ENCODE data around the gene ZNF174.

ZNF174 gene

DNA sequence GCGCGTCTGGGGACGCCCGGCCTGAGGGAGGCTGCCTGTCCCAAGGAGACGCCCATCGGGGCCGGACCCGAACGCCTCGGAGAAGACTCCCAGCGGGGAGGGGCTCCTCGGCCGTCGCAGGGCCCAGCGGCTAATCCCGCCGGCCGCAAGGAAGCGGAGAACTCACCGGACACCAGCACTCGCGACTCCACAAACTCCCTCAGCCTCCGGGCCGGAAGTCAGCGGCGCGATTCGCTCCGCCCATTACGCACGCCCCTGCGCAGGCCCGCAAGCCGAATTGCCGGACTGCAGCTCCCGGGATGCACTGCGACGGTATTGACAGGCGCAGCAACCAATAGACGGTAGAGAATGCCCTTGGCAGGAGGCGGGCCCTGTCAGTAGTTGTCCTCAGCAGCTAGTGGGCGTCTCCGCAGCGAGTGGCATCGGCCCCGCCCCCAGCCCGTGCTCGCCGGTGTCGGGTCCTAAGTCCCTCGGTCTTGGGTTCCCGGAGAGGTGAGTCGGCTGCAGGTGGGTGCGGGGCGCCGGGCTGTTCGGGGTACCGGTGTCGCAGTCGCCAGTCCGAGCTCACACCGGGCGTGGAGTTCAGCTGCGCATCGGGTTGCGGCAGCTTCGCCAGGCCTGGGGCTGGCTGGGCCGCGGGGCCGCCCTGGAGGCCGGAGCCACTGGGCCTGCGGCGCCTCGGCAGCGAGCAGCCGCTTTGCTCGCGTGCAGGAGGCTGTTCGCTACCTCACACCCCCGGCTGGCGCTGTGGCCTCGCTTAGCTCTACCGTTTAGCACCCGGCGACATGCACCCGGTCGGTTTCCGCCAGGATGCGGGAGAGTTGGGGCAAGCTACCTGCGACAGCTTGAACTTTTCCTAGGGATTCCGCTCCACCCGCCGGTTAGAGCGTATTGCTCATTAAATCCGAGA is at the start of gene ZNF174, which contains the start of gene ZSCAN32:
Gene ZNF174 (plus strand): TSS at position 437 of the 910 bp plus-strand sequence. CDS start 790 bp downstream, outside the sequence.
Gene ZSCAN32 (minus strand): TSS at position 226 of the 910 bp plus-strand sequence. CDS start 3,447 bp downstream, outside the sequence.
- Mint-ChIP-seq H3K27me3 (ENCODE audit: low read depth) (no peaks in the 10 kb centered on the region), H3K9me3 (peaks cover 57% of the 10 kb centered on the region), H3K4me3 (peak within 1 kb of the TSS; percentile 89), H3K4me1 (ENCODE audit: low read depth) (peaks cover 13% of the 10 kb centered on the region), H3K27ac (peak within 1 kb of the TSS; percentile 84), H3K36me3 (ENCODE audit: low read depth) (peaks cover 67% of the 10 kb centered on the region)
- peak; percentile 100 for DNase-seq (ENCODE audit: low spot score)

GRCh38 chr16:3355589-3355988 is 45.4 kb upstream of the ZNF174 start, which contains the start of gene OR2C1:
Gene OR2C1, plus strand, starts transcription at chr16:3355889. Its CDS starts 52 bp downstream, at chr16:3355941.
- Mint-ChIP-seq H3K36me3 (ENCODE audit: low read depth) (no peaks in the 10 kb centered on the region), H3K4me3 (no peak within 1 kb of the TSS), H3K27ac (no peak within 1 kb of the TSS), H3K27me3 (ENCODE audit: low read depth) (no peaks in the 10 kb centered on the region), H3K9me3 (peaks cover 41% of the 10 kb centered on the region), H3K4me1 (ENCODE audit: low read depth) (no peaks in the 10 kb centered on the region)
- no peak for DNase-seq (ENCODE audit: low spot score)

DNA sequence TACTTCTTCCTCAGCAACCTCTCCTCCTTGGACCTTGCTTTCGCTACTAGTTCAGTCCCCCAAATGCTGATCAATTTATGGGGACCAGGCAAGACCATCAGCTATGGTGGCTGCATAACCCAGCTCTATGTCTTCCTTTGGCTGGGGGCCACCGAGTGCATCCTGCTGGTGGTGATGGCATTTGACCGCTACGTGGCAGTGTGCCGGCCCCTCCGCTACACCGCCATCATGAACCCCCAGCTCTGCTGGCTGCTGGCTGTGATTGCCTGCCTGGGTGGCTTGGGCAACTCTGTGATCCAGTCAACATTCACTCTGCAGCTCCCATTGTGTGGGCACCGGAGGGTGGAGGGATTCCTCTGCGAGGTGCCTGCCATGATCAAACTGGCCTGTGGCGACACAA is 44.9 kb upstream of the ZNF174 start:
- Mint-ChIP-seq H3K4me3 (no peak overlapping the region), H3K27ac (no peak overlapping the region), H3K9me3 (peaks cover 46% of the 10 kb centered on the region), H3K4me1 (ENCODE audit: low read depth) (no peaks in the 10 kb centered on the region), H3K36me3 (ENCODE audit: low read depth) (no peaks in the 10 kb centered on the region), H3K27me3 (ENCODE audit: low read depth) (no peaks in the 10 kb centered on the region)
- no peak for DNase-seq (ENCODE audit: low spot score)

DNA sequence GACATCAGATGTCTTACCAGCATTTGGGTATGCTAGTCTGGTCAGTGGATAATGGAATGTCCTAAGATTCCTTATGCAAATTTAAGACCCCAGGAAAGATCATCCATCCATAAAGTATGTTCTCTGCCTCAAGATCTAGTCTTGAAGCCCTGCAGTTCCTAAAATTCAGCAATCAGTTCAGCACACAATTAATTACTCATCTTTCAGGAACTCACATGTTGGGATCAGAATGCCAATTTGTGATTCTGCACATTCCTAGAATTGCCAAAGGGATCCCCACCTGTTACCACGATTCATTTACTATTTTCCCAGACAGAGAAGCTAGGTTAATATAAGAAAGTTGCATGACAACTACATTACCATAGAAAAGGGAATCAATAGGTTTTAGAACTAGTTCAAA is 42.1 kb upstream of the ZNF174 start:
- peaks cover 51% of the 10 kb centered on the region for H3K9me3 Mint-ChIP-seq
- no peaks in the 10 kb centered on the region for H3K36me3 Mint-ChIP-seq (ENCODE audit: low read depth)
- no peak for DNase-seq (ENCODE audit: low spot score)
- H3K27me3 Mint-ChIP-seq (ENCODE audit: low read depth), result no peaks in the 10 kb centered on the region
- H3K4me1 Mint-ChIP-seq (ENCODE audit: low read depth), result no peaks in the 10 kb centered on the region
- no peak overlapping the region for H3K27ac Mint-ChIP-seq
- H3K4me3 Mint-ChIP-seq, result no peak overlapping the region

- Mint-ChIP-seq H3K4me1 (ENCODE audit: low read depth) (peaks cover 3% of the 10 kb centered on the region), H3K27ac (no peak overlapping the region), H3K36me3 (ENCODE audit: low read depth) (peaks cover 9% of the 10 kb centered on the region), H3K9me3 (peaks cover 54% of the 10 kb centered on the region), H3K4me3 (no peak overlapping the region), H3K27me3 (ENCODE audit: low read depth) (no peaks in the 10 kb centered on the region)
- DNase-seq (ENCODE audit: low spot score), result no peak
Measured at GRCh38 chr16:3362931-3363330, 38.1 kb upstream of the ZNF174 start.

DNA sequence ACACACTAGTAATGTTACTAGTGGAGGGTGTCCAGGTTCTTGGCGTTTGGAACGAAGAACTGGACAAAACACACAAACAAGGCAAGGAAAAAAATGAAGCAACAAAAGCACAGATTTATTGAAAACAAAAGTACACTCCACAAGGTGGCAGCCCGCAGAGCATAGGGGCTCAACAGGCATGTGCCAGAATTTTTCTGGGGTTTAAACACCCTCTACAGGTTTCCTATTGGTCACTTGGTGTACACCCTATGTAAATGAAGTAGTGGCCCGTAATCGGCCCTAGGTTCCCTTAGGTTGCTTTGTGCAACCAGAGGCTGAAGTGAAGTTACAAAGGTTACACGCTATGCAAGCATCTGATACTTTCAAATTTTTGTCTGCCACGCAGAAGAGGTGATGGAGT is 37.2 kb upstream of the ZNF174 start:
- Mint-ChIP-seq H3K4me1 (ENCODE audit: low read depth) (peaks cover 3% of the 10 kb centered on the region), H3K36me3 (ENCODE audit: low read depth) (peaks cover 9% of the 10 kb centered on the region), H3K27ac (no peak overlapping the region), H3K4me3 (no peak overlapping the region), H3K9me3 (peaks cover 52% of the 10 kb centered on the region), H3K27me3 (ENCODE audit: low read depth) (no peaks in the 10 kb centered on the region)
- no peak for DNase-seq (ENCODE audit: low spot score)

DNA sequence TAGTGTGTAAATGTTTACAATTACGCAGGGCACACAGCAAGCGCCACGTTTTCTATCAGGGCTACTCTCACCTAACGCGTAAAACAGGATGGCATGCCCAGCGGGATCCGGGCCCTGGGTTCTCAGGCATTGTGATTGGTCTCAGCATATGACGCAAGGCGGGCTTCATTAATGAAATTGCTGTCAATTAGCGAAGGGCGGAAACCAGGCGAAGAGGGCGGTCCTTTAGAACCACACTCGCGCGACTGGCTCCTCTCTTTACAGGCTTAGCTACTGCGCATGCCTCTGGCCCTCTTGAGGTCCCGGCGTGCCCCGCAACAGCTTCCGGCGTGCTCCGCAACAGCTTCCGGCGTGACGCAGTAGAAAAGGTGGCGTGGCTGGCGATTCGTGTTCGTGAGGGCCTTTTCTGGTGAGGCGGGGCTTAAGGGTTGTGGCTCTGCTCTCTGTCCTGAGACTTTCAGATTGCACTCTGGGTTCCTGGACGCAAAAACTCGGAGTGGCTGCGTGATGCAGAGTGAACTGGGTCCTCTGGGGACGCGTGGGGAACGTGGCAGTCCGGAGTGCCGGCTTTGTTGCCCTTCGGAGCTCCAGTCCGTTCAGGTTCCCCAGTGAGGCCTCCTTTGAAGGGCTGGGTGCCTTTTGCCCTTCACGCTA is 36.1 kb upstream of the ZNF174 start:
- peak overlapping the region; percentile 77 for H3K27ac Mint-ChIP-seq
- no peaks in the 10 kb centered on the region for H3K27me3 Mint-ChIP-seq (ENCODE audit: low read depth)
- H3K4me3 Mint-ChIP-seq, result peak overlapping the region; percentile 72
- H3K4me1 Mint-ChIP-seq (ENCODE audit: low read depth), result peaks cover 3% of the 10 kb centered on the region
- DNase-seq (ENCODE audit: low spot score), result peak; percentile 64
- H3K9me3 Mint-ChIP-seq, result peaks cover 45% of the 10 kb centered on the region
- H3K36me3 Mint-ChIP-seq (ENCODE audit: low read depth), result peaks cover 9% of the 10 kb centered on the region

DNA sequence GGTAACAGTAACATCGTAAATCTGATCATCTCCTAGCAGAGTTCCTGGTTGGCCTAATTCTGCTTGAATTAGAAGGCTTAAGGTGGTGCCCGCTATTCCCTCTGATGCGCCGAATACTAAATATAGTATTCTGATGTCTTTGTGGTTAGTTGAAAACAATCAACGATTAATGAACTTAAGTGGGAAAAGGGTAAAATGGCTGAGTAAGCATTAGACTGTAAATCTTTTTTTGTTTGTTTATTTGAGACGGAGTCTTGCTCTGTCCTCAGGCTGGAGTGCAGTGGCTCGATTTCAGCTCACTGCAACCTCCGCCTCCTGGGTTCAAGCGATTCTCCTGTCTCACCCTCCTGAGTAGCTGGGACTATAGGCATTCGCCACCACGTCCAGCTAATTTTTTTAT is 31.9 kb upstream of the ZNF174 start:
- Mint-ChIP-seq H3K27me3 (ENCODE audit: low read depth) (no peaks in the 10 kb centered on the region), H3K4me1 (ENCODE audit: low read depth) (peaks cover 3% of the 10 kb centered on the region), H3K4me3 (no peak overlapping the region), H3K9me3 (peaks cover 29% of the 10 kb centered on the region), H3K36me3 (ENCODE audit: low read depth) (peaks cover 9% of the 10 kb centered on the region), H3K27ac (no peak overlapping the region)
- DNase-seq (ENCODE audit: low spot score), result no peak

DNA sequence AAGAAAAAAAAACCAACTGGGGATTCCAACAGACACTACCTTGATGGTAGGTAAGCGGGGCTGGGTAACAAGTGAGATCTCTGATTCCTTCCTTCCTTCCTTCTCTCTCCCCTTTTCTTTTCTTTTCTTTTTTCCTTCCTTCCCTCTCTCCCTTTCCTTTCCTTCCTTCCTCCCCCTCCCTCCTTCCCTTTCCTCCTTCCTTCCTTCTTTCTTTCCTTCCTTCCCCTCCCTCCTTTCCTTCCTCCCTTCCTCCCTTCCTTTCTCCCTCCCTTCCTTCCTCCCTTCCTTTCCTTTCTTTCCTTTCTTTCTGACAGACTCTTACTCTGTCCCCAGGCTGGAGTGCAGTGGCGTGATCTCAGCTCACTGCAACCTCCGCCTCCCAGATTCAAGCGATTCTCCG is 25.3 kb upstream of the ZNF174 start:
- H3K4me3 Mint-ChIP-seq, result no peak overlapping the region
- H3K9me3 Mint-ChIP-seq, result peaks cover 61% of the 10 kb centered on the region
- H3K27me3 Mint-ChIP-seq (ENCODE audit: low read depth), result no peaks in the 10 kb centered on the region
- H3K27ac Mint-ChIP-seq, result no peak overlapping the region
- no peaks in the 10 kb centered on the region for H3K4me1 Mint-ChIP-seq (ENCODE audit: low read depth)
- no peak for DNase-seq (ENCODE audit: low spot score)
- H3K36me3 Mint-ChIP-seq (ENCODE audit: low read depth), result peaks cover 5% of the 10 kb centered on the region

GRCh38 chr16:3377917-3378316 is 23.1 kb upstream of the ZNF174 start:
- Mint-ChIP-seq H3K4me3 (no peak overlapping the region), H3K4me1 (ENCODE audit: low read depth) (no peaks in the 10 kb centered on the region), H3K36me3 (ENCODE audit: low read depth) (peaks cover 25% of the 10 kb centered on the region), H3K27ac (no peak overlapping the region), H3K9me3 (peaks cover 79% of the 10 kb centered on the region), H3K27me3 (ENCODE audit: low read depth) (no peaks in the 10 kb centered on the region)
- DNase-seq (ENCODE audit: low spot score), result no peak

- Mint-ChIP-seq H3K9me3 (peaks cover 69% of the 10 kb centered on the region), H3K4me1 (ENCODE audit: low read depth) (no peaks in the 10 kb centered on the region), H3K4me3 (no peak overlapping the region), H3K27ac (no peak overlapping the region), H3K27me3 (ENCODE audit: low read depth) (no peaks in the 10 kb centered on the region), H3K36me3 (ENCODE audit: low read depth) (peaks cover 70% of the 10 kb centered on the region)
- no peak for DNase-seq (ENCODE audit: low spot score)
Measured at GRCh38 chr16:3383045-3383448, 18.0 kb upstream of the ZNF174 start.

DNA sequence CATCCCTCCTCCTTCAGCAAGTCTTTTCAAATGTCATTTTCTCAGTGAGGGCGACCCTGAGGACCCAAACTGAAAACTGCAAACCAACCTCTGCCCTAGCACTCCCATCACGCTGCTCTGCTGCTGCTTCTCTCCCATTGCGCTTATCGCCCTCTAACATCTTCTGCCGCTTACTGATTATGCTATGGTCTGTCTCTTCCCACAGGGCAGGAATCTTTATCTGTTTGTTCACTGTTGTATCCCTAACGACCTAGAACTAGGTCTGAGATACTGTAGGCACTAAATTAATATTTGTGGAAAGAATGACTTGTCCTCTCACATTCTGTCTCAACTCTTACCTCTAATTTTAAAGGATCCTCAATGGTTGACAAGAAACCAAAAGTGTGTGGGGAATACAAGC is 12.7 kb upstream of the ZNF174 start:
- DNase-seq (ENCODE audit: low spot score), result no peak
- peaks cover 55% of the 10 kb centered on the region for H3K9me3 Mint-ChIP-seq
- H3K4me3 Mint-ChIP-seq, result no peak overlapping the region
- peaks cover 86% of the 10 kb centered on the region for H3K36me3 Mint-ChIP-seq (ENCODE audit: low read depth)
- H3K27ac Mint-ChIP-seq, result no peak overlapping the region
- no peaks in the 10 kb centered on the region for H3K4me1 Mint-ChIP-seq (ENCODE audit: low read depth)
- no peaks in the 10 kb centered on the region for H3K27me3 Mint-ChIP-seq (ENCODE audit: low read depth)

DNA sequence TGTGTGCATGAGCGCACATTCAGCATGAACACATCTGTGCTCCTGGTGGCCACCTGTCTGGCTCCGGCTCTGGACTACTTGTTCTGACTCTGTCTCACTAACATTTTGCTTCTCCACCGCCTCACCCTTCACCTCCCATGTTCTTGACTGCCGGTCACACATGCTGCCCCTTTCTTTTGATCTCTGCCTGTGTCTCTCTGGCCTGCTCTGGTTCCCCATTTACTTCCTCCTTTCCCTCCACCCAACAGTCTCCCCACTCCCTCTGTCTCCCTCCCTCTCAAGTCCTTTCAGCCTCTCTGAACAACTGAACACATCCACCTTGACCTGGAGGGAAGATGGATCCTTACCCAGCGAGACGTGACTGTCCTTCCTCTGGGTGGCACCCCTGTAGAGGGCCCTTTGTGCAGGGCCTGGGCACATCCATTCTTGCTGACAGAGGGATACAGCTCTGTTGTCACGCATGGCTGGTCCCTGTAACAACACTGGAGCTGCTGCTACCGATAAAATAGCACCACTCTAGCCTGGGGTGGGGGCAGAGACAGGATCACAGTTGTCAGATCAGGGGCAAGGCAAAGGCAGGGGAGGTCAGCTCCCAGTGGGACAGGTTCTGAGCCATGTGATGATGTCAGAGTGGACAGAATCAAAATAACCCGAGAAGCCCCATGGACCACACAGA is 11.2 kb upstream of the ZNF174 start:
- peaks cover 86% of the 10 kb centered on the region for H3K36me3 Mint-ChIP-seq (ENCODE audit: low read depth)
- no peak overlapping the region for H3K4me3 Mint-ChIP-seq
- H3K9me3 Mint-ChIP-seq, result peaks cover 55% of the 10 kb centered on the region
- no peaks in the 10 kb centered on the region for H3K27me3 Mint-ChIP-seq (ENCODE audit: low read depth)
- H3K4me1 Mint-ChIP-seq (ENCODE audit: low read depth), result peaks cover under 1% of the 10 kb centered on the region
- no peak for DNase-seq (ENCODE audit: low spot score)
- no peak overlapping the region for H3K27ac Mint-ChIP-seq

GRCh38 chr16:3400446-3400778 is 603 bp upstream of the ZNF174 start:
- peaks cover 69% of the 10 kb centered on the region for H3K36me3 Mint-ChIP-seq (ENCODE audit: low read depth)
- peak overlapping the region; percentile 89 for H3K4me3 Mint-ChIP-seq
- H3K9me3 Mint-ChIP-seq, result peaks cover 56% of the 10 kb centered on the region
- H3K27ac Mint-ChIP-seq, result peak overlapping the region; percentile 74
- H3K27me3 Mint-ChIP-seq (ENCODE audit: low read depth), result no peaks in the 10 kb centered on the region
- no peak for DNase-seq (ENCODE audit: low spot score)
- H3K4me1 Mint-ChIP-seq (ENCODE audit: low read depth), result peaks cover 13% of the 10 kb centered on the region
